K562 (cell line): ENCODE data around the gene KNCN. TPM values are rescaled to one million over a fixed set of nuclear protein-coding genes. Genes with fewer than 3 reads are reported as not detected.

ENCODE experiments used
- CBFA2T2 ChIP-seq: fragments of 450-650 bp; conservative IDR thresholded peaks from 2 replicates; pipeline ENCODE4 v1.6.1; 2017; ENCODE audit warnings: mild to moderate bottlenecking
- CHCHD3 ChIP-seq: fragments of 250-450 bp; sonication (Bioruptor Pico); IDR thresholded peaks from 2 replicates; pipeline ENCODE4 v2.1.2; 2022; ENCODE audit warnings: mild to moderate bottlenecking
- CSDE1 ChIP-seq, 2 experiments: fragments of 450-650 bp; IDR thresholded peaks; 2 replicates each; pipeline ENCODE4 v1.6.1; 2016; ENCODE audit warnings: mild to moderate bottlenecking in 1 of 2
- EGR1 ChIP-seq: fragments of 450-650 bp; conservative IDR thresholded peaks from 2 replicates; pipeline ENCODE4 v1.6.1; 2017; ENCODE audit warnings: mild to moderate bottlenecking
- HNRNPL ChIP-seq: fragments of 200-400 bp; formaldehyde crosslinking; IDR thresholded peaks from 2 replicates; pipeline ENCODE4 v1.6.1; 2017; ENCODE audit warnings: low read depth, mild to moderate bottlenecking, low read length
- KDM4B ChIP-seq, 2 experiments: fragments of 450-650 bp in 1 of 2; sonication (generic) in 1 of 2; IDR thresholded peaks; 2 replicates each; pipeline ENCODE4 v1.6.1; 2016 to 2017; ENCODE audit warnings: borderline replicate concordance in 2 of 2, antibody characterized with exemption in 1 of 2, low read depth in 1 of 2, mild to moderate bottlenecking in 1 of 2
- MAFK ChIP-seq: IDR thresholded peaks from 2 replicates; pipeline ENCODE4 v1.6.1; 2011; ENCODE audit warnings: low read length, improper control_type of control experiment
- NCOA6 ChIP-seq: fragments of 450-650 bp; IDR thresholded peaks from 2 replicates; pipeline ENCODE4 v1.6.1; 2017; ENCODE audit warnings: mild to moderate bottlenecking
- NFIC ChIP-seq: fragments of 450-650 bp; IDR thresholded peaks from 2 replicates; pipeline ENCODE4 v1.6.1; 2017; ENCODE audit warnings: mild to moderate bottlenecking, inconsistent platforms
- REST ChIP-seq, 2 experiments: fragments of 450-650 bp; formaldehyde crosslinking in 1 of 2; IDR thresholded peaks; 2 replicates each; pipeline versions ENCODE4 v1.4.0 to v1.6.1; 2014 to 2020; ENCODE audit warnings: mild to moderate bottlenecking in 2 of 2, borderline replicate concordance in 1 of 2, low read depth in 1 of 2
- SMC3 ChIP-seq: conservative IDR thresholded peaks from 2 replicates; pipeline ENCODE4 v1.6.1; 2011; ENCODE audit warnings: low read depth, low read length, improper control_type of control experiment; ENCODE audit not compliant: insufficient read depth
- SOX6 ChIP-seq: fragments of 450-650 bp; IDR thresholded peaks from 2 replicates; pipeline ENCODE4 v1.6.1; 2014; ENCODE audit warnings: mild to moderate bottlenecking
- SPI1 ChIP-seq: IDR thresholded peaks from 2 replicates; pipeline ENCODE4 v1.6.1; 2011; ENCODE audit warnings: low read depth, low read length, control low read depth, borderline replicate concordance
- ZBTB9 ChIP-seq: fragments of 450-650 bp; formaldehyde crosslinking; IDR thresholded peaks from 2 replicates; pipeline ENCODE4 v1.4.0; 2020; ENCODE audit warnings: mild to moderate bottlenecking, moderate library complexity
- ZNF124 ChIP-seq: sonication (generic); formaldehyde crosslinking; IDR thresholded peaks from 2 replicates; pipeline ENCODE4 v1.8.1; 2022; ENCODE audit warnings: missing genetic modification reagents
- ZNF23 ChIP-seq: fragments of 250-450 bp; sonication (Bioruptor Pico); IDR thresholded peaks from 2 replicates; pipeline ENCODE4 v1.4.0; 2020; ENCODE audit warnings: mild to moderate bottlenecking
- ZNF449 ChIP-seq: fragments of 250-450 bp; sonication (Bioruptor Pico); IDR thresholded peaks from 2 replicates; pipeline ENCODE4 v1.8.0; 2022; ENCODE audit warnings: moderate library complexity, mild to moderate bottlenecking, inconsistent platforms
- polyA plus RNA-seq, 8 experiments: library from polyadenylated mRNA; depleted of rRNA in 4 of 8; stranded (reverse) in 5 of 8; unstranded in 3 of 8; fragments of >200 nt; fragmentation: Nextera tagmentation in 2 of 8; fragmentation: Illumina TruSeq in 1 of 8; extraction: Ambion mirVana in 2 of 8; extraction: Trizol in 1 of 8; gene quantifications; 2 replicates each; pipeline versions ENCODE4 v1.2.1 to v1.2.3, GENCODE V29; 2011 to 2014; ENCODE audit warnings: inconsistent platforms in 1 of 8, missing spikeins in 1 of 8
- total RNA-seq, 7 experiments: library from RNA; depleted of rRNA in 6 of 7; stranded (reverse); fragments of >200 nt in 6 of 7; fragmentation: Illumina TruSeq in 2 of 7; extraction: Trizol in 2 of 7; gene quantifications; 2 replicates each; pipeline versions ENCODE4 v1.2.1 to v1.2.3, GENCODE V29; 2011 to 2021; ENCODE audit warnings: low replicate concordance in 1 of 7

The KNCN gene
- total and polyA plus RNA-seq, 9 of the 15 experiments (the other 6 are each of a cell fraction or from before 2014, with no cell fraction given) = not detected

DNA sequence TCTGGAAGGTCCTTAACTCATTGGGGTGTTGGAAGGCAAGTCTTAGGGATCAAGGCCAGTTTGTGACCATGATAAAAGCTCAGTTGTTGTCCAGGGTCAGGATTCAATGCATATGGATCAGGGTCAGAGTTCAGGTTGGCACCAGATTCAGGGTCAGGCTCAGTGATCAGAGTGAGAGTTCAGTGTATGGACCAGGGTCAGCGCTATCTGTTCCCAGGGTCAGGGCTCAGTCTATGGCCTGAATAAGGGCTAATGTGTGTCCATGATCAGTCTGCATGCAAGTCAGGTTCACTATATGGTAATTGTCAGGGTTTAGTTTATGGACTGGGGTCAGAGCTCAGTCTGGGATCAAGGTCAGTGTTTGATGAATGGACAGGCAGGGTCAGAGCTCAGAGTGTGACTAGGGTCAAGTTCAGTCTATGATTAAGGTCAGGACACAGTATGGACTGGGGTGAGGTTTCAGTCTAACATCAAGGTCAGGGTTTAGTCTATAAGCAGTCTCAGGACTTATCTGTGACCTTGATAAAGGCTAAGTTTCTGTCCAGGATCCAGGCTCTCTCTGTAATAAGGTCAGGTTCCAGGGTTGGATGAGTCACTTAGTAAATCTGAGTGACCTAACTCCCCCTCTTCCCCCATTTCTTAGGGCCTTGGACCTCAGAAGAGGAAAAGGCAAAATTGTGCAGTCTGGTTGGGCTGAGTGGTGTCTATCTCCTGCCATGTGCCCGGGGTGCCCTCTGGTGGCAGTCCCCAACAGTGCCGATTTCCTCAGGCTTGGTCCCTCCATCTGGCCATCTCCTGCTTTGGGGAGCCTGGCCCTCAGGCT lies 23.8 kb downstream of the KNCN start (continued):
- TF ChIP-seq ZNF449 (CRISPR knock-in tag) = no peak
- peak; percentile 50; the same call in 1 of the 2 replicates for TF ChIP-seq SPI1
- peak in 1 of 2 experiments; percentile 62; a peak in 1 of 4 replicates for TF ChIP-seq KDM4B (IDR thresholded peaks at IDR 0.05; ENCODE audit: borderline replicate concordance in 2 of 2, low read depth in 1 of 2)
- 0 out of 2 replicates have a peak, but pooled peaks have one; percentile 49 for TF ChIP-seq SOX6
- TF ChIP-seq REST (IDR thresholded peaks at IDR 0.05; ENCODE audit: borderline replicate concordance) = peak; percentile 98
- TF ChIP-seq REST (CRISPR knock-in tag; IDR thresholded peaks at IDR 0.05; ENCODE audit: low read depth) = no peak
- no peak for TF ChIP-seq HNRNPL
- peak; percentile 44 for TF ChIP-seq EGR1
- TF ChIP-seq NCOA6 = no peak
- TF ChIP-seq ZNF23 (CRISPR knock-in tag) = no peak
- TF ChIP-seq NFIC = peak; percentile 32; the same call in 1 of the 2 replicates
- TF ChIP-seq CHCHD3 (CRISPR knock-in tag) = no peak
- 0 out of 4 replicates have a peak, but pooled peaks of 1 of the 2 experiments have one; percentile 58 for TF ChIP-seq CSDE1 (IDR thresholded peaks at IDR 0.05)
- peak; percentile 100 for TF ChIP-seq SMC3
- TF ChIP-seq CBFA2T2 = 0 out of 2 replicates have a peak, but pooled peaks have one; percentile 3
- 0 out of 2 replicates have a peak, but pooled peaks have one; percentile 9 for TF ChIP-seq MAFK
- no peak for TF ChIP-seq ZNF124 (CRISPR knock-in tag)
- TF ChIP-seq ZBTB9 (CRISPR knock-in tag) = peak; percentile 39; the same call in 1 of the 2 replicates
